ENCODE data around the gene TNP2.
A peak's percentile ranks its signal among the peaks of the same experiment; 100 is the strongest.

Gene TNP2

DNA sequence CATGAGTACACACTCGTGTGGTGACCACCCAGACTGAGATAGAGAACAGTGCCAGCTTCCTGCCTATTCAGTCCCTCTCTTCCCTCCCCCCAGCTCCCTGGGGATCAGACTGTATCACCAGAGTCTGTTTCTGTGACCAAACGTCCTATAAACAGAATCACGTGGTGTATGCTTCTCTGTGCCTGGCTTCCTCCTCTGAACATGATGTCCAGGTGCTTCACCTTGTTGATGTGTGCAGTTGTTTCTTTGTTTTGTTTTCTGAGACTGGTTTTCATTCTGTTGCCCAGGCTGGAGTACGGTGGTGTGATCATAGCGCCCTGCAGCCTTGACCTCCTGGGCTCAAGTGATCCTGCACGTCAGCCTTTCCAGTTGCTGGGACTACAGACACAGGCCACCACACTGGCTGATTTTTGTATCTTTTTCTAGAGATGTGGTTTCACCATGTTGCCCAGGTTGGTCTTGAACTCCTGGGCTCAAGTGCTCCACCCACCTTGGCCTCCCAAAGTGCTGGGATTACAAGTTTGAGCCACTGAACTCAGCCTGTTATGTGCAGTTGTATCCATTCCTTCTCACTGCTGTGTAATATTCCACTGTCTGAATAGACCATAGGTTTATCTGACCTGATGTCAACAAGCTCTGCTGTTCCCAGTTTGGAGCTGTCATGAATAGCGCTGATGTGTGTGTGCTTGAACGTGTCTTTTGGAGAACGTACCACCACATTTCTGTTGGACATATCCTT is 40.9 kb upstream of the TNP2 start:
- TF ChIP-seq EZH2phosphoT487 (IDR thresholded peaks at IDR 0.05; ENCODE audit: borderline replicate concordance, low read length), result no peak
- TF ChIP-seq CTCF (IDR thresholded peaks at IDR 0.05; ENCODE audit: low read depth, low read length, poor library complexity, severe bottlenecking), result no peak
- Histone ChIP-seq H3K27ac (ENCODE audit: low read depth, low read length) (peak overlapping the region; percentile 97), H3K4me2 (ENCODE audit: low read length) (peak overlapping the region; percentile 83), H3F3A (ENCODE audit: control insufficient read depth, insufficient read depth) (peaks cover 24% of the 10 kb centered on the region), H3K79me2 (ENCODE audit: control insufficient read depth, low read length) (no peaks in the 10 kb centered on the region), H4K20me1 (ENCODE audit: control insufficient read depth, insufficient read depth, low read depth, low read length) (no peaks in the 10 kb centered on the region), H3K9me2 (replicated peaks; ENCODE audit: control insufficient read depth, low read length) (no peaks in the 10 kb centered on the region), H3K27me3 (ENCODE audit: control insufficient read depth, low read length) (peaks cover 3% of the 10 kb centered on the region; the same call in 1 of the 2 replicates), H3K4me1 (ENCODE audit: control insufficient read depth, low read length) (peaks cover 97% of the 10 kb centered on the region), H3K36me3 (ENCODE audit: control insufficient read depth, low read length) (no peaks in the 10 kb centered on the region), H3K9me3 (ENCODE audit: control insufficient read depth, insufficient read depth, low read length) (peaks cover 8% of the 10 kb centered on the region), H3K4me3 (ENCODE audit: low read length) (peak overlapping the region; percentile 64)

DNA sequence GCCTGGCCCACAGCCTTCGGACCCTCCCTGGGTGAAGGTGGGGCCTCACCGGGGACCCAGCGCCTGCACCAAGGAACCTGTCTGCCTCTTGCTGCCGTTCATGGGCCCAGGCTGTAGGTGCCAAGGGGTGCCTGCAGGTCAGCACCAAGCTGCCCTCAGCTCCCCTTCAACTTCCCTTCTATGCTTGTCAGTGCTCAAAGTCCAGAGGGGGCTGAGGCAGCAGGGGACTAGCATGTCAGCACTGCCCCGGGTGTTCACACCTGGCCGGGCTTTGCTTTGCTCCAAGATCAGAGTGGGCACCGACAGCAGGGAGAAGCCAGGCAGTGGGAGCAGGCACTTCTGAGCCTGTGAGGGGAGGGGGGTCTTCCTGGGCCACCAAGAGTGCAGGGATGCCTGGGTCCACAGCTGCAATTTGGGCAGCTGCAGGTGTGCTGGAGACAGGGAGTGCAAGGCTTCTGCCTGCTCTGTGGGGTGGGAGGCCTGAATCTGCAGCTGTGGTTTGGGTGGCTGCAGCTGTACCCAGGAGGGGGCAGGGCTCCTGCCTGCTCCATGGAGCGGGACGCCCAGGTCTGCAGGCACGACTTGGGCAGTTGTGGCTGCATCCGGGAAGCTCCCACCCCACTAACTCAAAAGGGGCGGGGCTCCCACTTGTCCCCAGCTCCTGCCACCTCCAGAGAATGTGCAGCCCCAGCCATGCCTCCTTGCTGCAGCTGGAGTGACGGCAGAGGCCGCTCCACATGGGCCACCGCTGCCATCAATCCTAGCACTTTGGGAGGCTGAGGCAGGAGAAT is 39.6 kb upstream of the TNP2 start:
- Histone ChIP-seq H3K4me2 (ENCODE audit: low read length) (peak overlapping the region; percentile 83), H3F3A (ENCODE audit: control insufficient read depth, insufficient read depth) (peaks cover 24% of the 10 kb centered on the region), H3K36me3 (ENCODE audit: control insufficient read depth, low read length) (no peaks in the 10 kb centered on the region), H3K27me3 (ENCODE audit: control insufficient read depth, low read length) (no peaks in the 10 kb centered on the region), H3K9me3 (ENCODE audit: control insufficient read depth, insufficient read depth, low read length) (peaks cover 8% of the 10 kb centered on the region), H3K27ac (ENCODE audit: low read depth, low read length) (peak overlapping the region; percentile 97), H4K20me1 (ENCODE audit: control insufficient read depth, insufficient read depth, low read depth, low read length) (no peaks in the 10 kb centered on the region), H3K4me3 (ENCODE audit: low read length) (peak overlapping the region; percentile 49), H3K4me1 (ENCODE audit: control insufficient read depth, low read length) (peaks cover 94% of the 10 kb centered on the region), H3K9me2 (replicated peaks; ENCODE audit: control insufficient read depth, low read length) (no peaks in the 10 kb centered on the region), H3K79me2 (ENCODE audit: control insufficient read depth, low read length) (no peaks in the 10 kb centered on the region)
- no peak for TF ChIP-seq EZH2phosphoT487 (IDR thresholded peaks at IDR 0.05; ENCODE audit: borderline replicate concordance, low read length)
- no peak for TF ChIP-seq CTCF (IDR thresholded peaks at IDR 0.05; ENCODE audit: low read depth, low read length, poor library complexity, severe bottlenecking)

DNA sequence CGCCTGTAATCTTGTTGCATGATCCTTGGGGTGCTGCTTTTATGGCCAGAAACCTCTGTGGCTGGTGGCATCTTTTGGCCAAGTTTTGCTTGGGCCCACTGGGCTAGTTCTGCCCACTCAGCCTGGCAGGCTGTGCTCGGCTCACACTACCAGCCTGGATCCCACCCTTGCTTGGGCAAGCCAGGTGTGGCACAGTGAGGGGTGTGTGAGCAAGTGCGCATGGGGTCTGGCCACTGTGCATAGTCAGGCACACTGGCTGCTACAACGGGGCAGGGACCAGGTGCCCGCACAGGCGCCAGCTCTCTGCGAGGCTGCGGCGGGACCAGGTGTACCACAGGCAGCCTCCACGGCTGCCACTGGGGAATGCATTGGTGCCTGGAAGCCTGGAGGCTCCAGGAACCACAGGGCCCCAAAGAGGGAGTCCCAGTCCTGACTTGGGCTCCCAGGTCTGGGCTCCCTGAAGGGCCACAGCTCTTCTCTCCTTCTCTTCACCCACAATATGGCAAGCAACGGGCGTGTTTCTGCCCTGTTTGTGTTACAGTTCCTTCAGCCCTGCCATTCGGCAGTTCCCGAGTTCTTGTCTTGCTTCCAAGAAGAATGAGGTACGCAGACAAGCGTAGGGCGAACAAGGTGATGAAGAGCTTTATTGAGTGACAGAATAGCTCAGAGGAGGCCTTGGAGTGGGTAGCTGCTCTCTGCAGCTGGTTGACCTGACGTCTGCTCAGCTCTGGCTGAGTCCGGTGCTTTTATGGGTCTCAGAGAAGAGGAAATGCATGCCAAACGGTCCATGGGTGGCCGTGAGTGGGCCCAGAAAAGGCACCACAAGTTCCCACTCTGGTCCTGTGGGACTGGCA is 38.7 kb upstream of the TNP2 start:
- H3K79me2 ChIP-seq (ENCODE audit: control insufficient read depth, low read length), result no peaks in the 10 kb centered on the region
- H3F3A ChIP-seq (ENCODE audit: control insufficient read depth, insufficient read depth), result peaks cover 24% of the 10 kb centered on the region
- no peaks in the 10 kb centered on the region for H3K9me2 ChIP-seq (replicated peaks; ENCODE audit: control insufficient read depth, low read length)
- no peaks in the 10 kb centered on the region for H4K20me1 ChIP-seq (ENCODE audit: control insufficient read depth, insufficient read depth, low read depth, low read length)
- no peaks in the 10 kb centered on the region for H3K27me3 ChIP-seq (ENCODE audit: control insufficient read depth, low read length)
- TF ChIP-seq CTCF (IDR thresholded peaks at IDR 0.05; ENCODE audit: low read depth, low read length, poor library complexity, severe bottlenecking) (no peak), EZH2phosphoT487 (IDR thresholded peaks at IDR 0.05; ENCODE audit: borderline replicate concordance, low read length) (no peak)
- H3K27ac ChIP-seq (ENCODE audit: low read depth, low read length), result peak overlapping the region; percentile 97
- H3K4me2 ChIP-seq (ENCODE audit: low read length), result peak overlapping the region; percentile 83
- no peaks in the 10 kb centered on the region for H3K36me3 ChIP-seq (ENCODE audit: control insufficient read depth, low read length)
- peak overlapping the region; percentile 35 for H3K4me3 ChIP-seq (ENCODE audit: low read length)
- peaks cover 8% of the 10 kb centered on the region for H3K9me3 ChIP-seq (ENCODE audit: control insufficient read depth, insufficient read depth, low read length)
- peaks cover 94% of the 10 kb centered on the region for H3K4me1 ChIP-seq (ENCODE audit: control insufficient read depth, low read length)
